ENCODE results near the gene WNT16. TPM values are rescaled to one million over a fixed set of nuclear protein-coding genes. Genes with fewer than 3 reads are reported as not detected.

The WNT16 gene
- total RNA-seq, 1 donor from 2014 or later = not detected

- no peak for DNase-seq (ENCODE audit: low spot score, unreplicated experiment)
- H3K27ac Mint-ChIP-seq = no peak overlapping the region
- no peak overlapping the region for H3K4me3 Mint-ChIP-seq (ENCODE audit: low read depth)
- H3K36me3 Mint-ChIP-seq (ENCODE audit: insufficient read depth) = no peaks in the 10 kb centered on the region
- TF ChIP-seq, protein P1, sequence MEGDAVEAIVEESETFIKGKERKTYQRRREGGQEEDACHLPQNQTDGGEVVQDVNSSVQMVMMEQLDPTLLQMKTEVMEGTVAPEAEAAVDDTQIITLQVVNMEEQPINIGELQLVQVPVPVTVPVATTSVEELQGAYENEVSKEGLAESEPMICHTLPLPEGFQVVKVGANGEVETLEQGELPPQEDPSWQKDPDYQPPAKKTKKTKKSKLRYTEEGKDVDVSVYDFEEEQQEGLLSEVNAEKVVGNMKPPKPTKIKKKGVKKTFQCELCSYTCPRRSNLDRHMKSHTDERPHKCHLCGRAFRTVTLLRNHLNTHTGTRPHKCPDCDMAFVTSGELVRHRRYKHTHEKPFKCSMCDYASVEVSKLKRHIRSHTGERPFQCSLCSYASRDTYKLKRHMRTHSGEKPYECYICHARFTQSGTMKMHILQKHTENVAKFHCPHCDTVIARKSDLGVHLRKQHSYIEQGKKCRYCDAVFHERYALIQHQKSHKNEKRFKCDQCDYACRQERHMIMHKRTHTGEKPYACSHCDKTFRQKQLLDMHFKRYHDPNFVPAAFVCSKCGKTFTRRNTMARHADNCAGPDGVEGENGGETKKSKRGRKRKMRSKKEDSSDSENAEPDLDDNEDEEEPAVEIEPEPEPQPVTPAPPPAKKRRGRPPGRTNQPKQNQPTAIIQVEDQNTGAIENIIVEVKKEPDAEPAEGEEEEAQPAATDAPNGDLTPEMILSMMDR (IDR thresholded peaks at IDR 0.05; ENCODE audit: unreplicated experiment) = no peak
- H3K4me1 Mint-ChIP-seq (ENCODE audit: low read depth) = no peaks in the 10 kb centered on the region
- peaks cover 3% of the 10 kb centered on the region for H3K9me3 Mint-ChIP-seq (ENCODE audit: low read depth)
- H3K27me3 Mint-ChIP-seq = no peaks in the 10 kb centered on the region
Observed at GRCh38 chr7:121294448-121294992, 34.3 kb upstream of the WNT16 start.

GRCh38 chr7:121297843-121298242 lies 31.0 kb upstream of the WNT16 start:
- TF ChIP-seq, protein P1 (IDR thresholded peaks at IDR 0.05; ENCODE audit: unreplicated experiment) = no peak
- Mint-ChIP-seq H3K27ac (no peak overlapping the region), H3K27me3 (no peaks in the 10 kb centered on the region), H3K9me3 (ENCODE audit: low read depth) (no peaks in the 10 kb centered on the region), H3K36me3 (ENCODE audit: insufficient read depth) (no peaks in the 10 kb centered on the region), H3K4me3 (ENCODE audit: low read depth) (no peak overlapping the region), H3K4me1 (ENCODE audit: low read depth) (no peaks in the 10 kb centered on the region)
- no peak for DNase-seq (ENCODE audit: low spot score, unreplicated experiment)

- TF ChIP-seq, protein P1 (IDR thresholded peaks at IDR 0.05; ENCODE audit: unreplicated experiment) = no peak
- no peaks in the 10 kb centered on the region for H3K4me1 Mint-ChIP-seq (ENCODE audit: low read depth)
Observed at GRCh38 chr7:121298831-121299239, 30.0 kb upstream of the WNT16 start.

DNA sequence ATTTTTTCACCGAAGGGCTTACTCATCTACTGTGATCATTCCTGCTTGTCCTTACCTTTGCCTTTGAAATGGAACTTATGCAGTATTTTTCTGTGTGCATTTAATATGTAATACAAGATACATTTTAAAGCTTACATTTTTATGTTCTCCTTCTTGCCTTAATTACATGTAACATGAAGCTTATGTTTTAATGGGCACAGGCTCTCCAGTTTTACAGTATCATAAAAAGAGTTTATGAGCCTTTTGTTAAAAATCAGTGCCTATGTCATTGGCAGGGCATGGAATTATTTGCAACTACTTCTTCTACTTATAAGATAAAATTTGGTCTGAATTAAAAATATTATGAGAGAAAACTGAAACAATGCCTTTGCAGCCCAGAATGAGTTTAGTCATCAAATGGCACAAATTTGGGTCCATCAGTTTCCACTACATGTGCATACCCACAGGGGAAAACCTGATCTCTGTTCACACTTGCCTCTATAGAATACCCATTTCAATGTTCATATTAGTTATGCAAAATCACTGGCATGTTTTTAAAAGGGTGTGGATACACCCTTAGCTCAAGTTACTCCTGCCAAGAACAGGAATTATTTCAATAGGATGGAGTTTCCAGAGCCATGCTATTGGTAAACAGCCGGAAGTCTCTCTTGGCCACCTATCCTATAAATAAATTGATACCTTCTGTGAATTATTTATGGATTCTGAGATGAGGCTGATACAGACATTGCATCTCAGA lies 27.9 kb upstream of the WNT16 start:
- no peak overlapping the region for H3K27ac Mint-ChIP-seq
- no peak overlapping the region for H3K4me3 Mint-ChIP-seq (ENCODE audit: low read depth)

More at GRCh38 chr7:121298831-121299239, 30.0 kb upstream of the WNT16 start:
- Mint-ChIP-seq H3K4me3 (ENCODE audit: low read depth) (no peak overlapping the region), H3K36me3 (ENCODE audit: insufficient read depth) (no peaks in the 10 kb centered on the region), H3K9me3 (ENCODE audit: low read depth) (no peaks in the 10 kb centered on the region), H3K27me3 (no peaks in the 10 kb centered on the region), H3K27ac (no peak overlapping the region)
- DNase-seq (ENCODE audit: low spot score, unreplicated experiment) = no peak

DNA sequence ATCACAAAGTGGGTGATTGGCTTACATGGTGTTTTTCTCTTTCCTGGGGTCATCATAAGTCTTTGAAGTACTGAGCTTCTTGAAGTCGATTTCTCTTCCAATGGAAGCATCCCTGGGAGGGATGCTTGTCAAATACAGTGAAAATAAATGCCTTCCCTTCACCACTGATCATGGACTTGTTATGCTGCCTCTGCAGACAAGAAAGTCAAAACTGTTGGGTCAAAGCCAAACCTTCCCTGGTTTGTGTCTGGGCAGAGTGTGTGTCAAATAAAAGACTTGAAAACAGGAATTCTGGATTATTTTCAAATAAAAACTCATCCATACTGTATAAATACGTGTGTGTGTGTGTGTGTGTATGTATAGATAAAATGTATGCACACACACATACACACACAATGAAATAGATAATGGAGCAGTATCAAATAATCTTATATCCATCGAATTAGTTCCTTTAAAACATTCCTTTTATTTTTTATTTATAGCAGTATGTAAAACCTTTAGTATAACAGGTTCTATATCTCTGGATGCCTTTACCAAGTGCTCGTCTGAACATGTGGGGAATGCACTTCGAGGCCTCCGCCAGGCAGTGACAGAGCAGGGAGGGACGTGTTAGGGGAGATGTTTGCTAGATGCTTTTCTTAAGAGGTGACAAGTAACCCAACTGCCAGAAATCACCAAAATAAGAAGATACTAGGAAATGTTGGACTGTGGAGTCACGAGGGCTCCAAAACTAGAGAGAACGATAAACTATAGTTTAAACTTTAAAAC lies 27.2 kb upstream of the WNT16 start:
- Mint-ChIP-seq H3K9me3 (ENCODE audit: low read depth) (no peaks in the 10 kb centered on the region), H3K4me3 (ENCODE audit: low read depth) (no peak overlapping the region), H3K36me3 (ENCODE audit: insufficient read depth) (no peaks in the 10 kb centered on the region), H3K27me3 (no peaks in the 10 kb centered on the region), H3K27ac (no peak overlapping the region), H3K4me1 (ENCODE audit: low read depth) (no peaks in the 10 kb centered on the region)
- TF ChIP-seq, protein P1 (IDR thresholded peaks at IDR 0.05; ENCODE audit: unreplicated experiment) = no peak
- DNase-seq (ENCODE audit: low spot score, unreplicated experiment) = no peak

More for the DNA sequence above, 27.9 kb upstream of the WNT16 start:
- H3K27me3 Mint-ChIP-seq = no peaks in the 10 kb centered on the region
- H3K9me3 Mint-ChIP-seq (ENCODE audit: low read depth) = no peaks in the 10 kb centered on the region
- no peaks in the 10 kb centered on the region for H3K36me3 Mint-ChIP-seq (ENCODE audit: insufficient read depth)
- TF ChIP-seq, protein P1 (IDR thresholded peaks at IDR 0.05; ENCODE audit: unreplicated experiment) = no peak
- no peaks in the 10 kb centered on the region for H3K4me1 Mint-ChIP-seq (ENCODE audit: low read depth)
- DNase-seq (ENCODE audit: low spot score, unreplicated experiment) = no peak

Measured in progenitor cell of endocrine pancreas (in vitro differentiated cells).